Measurements from ENCODE around the gene ALS2.
"Not testable (repeated sequence)": the region's sequence is repeated elsewhere in the genome, so short reads cannot be mapped to it uniquely, and the experiment has no call there.

DNA sequence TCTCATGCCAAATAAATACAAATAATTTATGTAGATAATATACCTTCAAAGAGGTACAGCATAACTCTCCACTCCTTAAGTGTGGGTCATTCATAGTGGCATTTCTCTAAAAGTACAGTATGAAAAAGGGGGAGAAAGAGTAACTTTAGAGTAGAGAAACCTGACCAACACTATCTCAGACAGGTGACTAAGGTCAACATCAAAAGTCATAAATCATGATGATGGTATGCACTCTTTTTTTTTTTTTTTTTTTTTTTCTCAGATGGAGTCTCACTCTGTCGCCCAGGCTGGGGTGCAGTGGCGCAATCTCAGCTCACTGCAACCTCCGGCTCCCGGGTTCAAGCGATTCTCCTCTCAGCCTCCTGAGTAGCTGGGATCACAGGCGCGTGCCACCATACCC lies 29.9 kb upstream of the ALS2 start:
- TF ChIP-seq, protein P1, sequence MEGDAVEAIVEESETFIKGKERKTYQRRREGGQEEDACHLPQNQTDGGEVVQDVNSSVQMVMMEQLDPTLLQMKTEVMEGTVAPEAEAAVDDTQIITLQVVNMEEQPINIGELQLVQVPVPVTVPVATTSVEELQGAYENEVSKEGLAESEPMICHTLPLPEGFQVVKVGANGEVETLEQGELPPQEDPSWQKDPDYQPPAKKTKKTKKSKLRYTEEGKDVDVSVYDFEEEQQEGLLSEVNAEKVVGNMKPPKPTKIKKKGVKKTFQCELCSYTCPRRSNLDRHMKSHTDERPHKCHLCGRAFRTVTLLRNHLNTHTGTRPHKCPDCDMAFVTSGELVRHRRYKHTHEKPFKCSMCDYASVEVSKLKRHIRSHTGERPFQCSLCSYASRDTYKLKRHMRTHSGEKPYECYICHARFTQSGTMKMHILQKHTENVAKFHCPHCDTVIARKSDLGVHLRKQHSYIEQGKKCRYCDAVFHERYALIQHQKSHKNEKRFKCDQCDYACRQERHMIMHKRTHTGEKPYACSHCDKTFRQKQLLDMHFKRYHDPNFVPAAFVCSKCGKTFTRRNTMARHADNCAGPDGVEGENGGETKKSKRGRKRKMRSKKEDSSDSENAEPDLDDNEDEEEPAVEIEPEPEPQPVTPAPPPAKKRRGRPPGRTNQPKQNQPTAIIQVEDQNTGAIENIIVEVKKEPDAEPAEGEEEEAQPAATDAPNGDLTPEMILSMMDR (conservative IDR thresholded peaks at IDR 0.05 in 1 of 2, IDR thresholded peaks at IDR 0.05 in 1 of 2; ENCODE audit: extremely low read depth in 1 of 2, insufficient read depth in 1 of 2, low read depth in 1 of 2, low read length in 2 of 2): not testable (repeated sequence)
- not testable (repeated sequence) for TF ChIP-seq EZH2 (IDR thresholded peaks at IDR 0.05; ENCODE audit: borderline replicate concordance, low read length)
